Measurements from ENCODE around the gene SLC25A45. TPM values are rescaled to one million over a fixed set of nuclear protein-coding genes. Genes with fewer than 3 reads are reported as not detected.
A peak's percentile ranks its signal among the peaks of the same experiment; 100 is the strongest.
"Not testable (repeated sequence)": the region's sequence is repeated elsewhere in the genome, so short reads cannot be mapped to it uniquely, and the experiment has no call there.

SLC25A45 gene
- total RNA-seq, 2 experiments from 2014 or later: 24.5 to 28.2 TPM

- Mint-ChIP-seq H3K4me3 (no peak overlapping the region), H3K9me3 (ENCODE audit: insufficient read depth) (no peaks in the 10 kb centered on the region), H3K27ac (no peak overlapping the region), H3K4me1 (ENCODE audit: low read depth) (peaks cover 43% of the 10 kb centered on the region), H3K27me3 (ENCODE audit: low read depth) (no peaks in the 10 kb centered on the region), H3K36me3 (ENCODE audit: low read depth) (peaks cover 11% of the 10 kb centered on the region)
- ChIA-PET CTCF (interaction anchor here (0.7 to 14.1 kb wide), 16 partner anchors 10 to 173 kb away, joined by 3 to 538 read pairs (median 16); partner anchors contain the start of genes FAM89B, FRMD8 and MALAT1), POLR2A (interaction anchor here (0.8 to 19.6 kb wide), 7 partner anchors 10 to 87 kb away, joined by 3 to 4167 read pairs (median 64); partner anchors contain the start of genes FRMD8, MALAT1 and SLC25A45)
- ATAC-seq: no peak
- DNase-seq: no peak
Observed at GRCh38 chr11:65414776-65415498, 32.5 kb upstream of the SLC25A45 start.

GRCh38 chr11:65413077-65413664 lies 30.7 kb upstream of the SLC25A45 start:
- Mint-ChIP-seq H3K4me1 (ENCODE audit: low read depth) (peaks cover 28% of the 10 kb centered on the region), H3K36me3 (ENCODE audit: low read depth) (peaks cover 26% of the 10 kb centered on the region)
- POLR2A ChIA-PET: interaction anchor here (6.1 to 19.6 kb wide), 2 partner anchors 12 to 89 kb away, joined by 64 to 4167 read pairs; partner anchors contain the start of gene MALAT1
- CTCF ChIA-PET: interaction anchor here (1.8 kb wide), 1 partner anchor 97 kb away, joined by 7 read pairs; no protein-coding TSS in a partner anchor
- H3K9me3 Mint-ChIP-seq (ENCODE audit: insufficient read depth); ATAC-seq; H3K4me3 Mint-ChIP-seq; H3K27me3 Mint-ChIP-seq (ENCODE audit: low read depth); H3K27ac Mint-ChIP-seq; DNase-seq: not testable (repeated sequence)

GRCh38 chr11:65412271-65413076 lies 30.0 kb upstream of the SLC25A45 start:
- Mint-ChIP-seq H3K4me1 (ENCODE audit: low read depth) (peaks cover 21% of the 10 kb centered on the region), H3K9me3 (ENCODE audit: insufficient read depth) (no peaks in the 10 kb centered on the region), H3K27ac (no peak overlapping the region), H3K36me3 (ENCODE audit: low read depth) (peaks cover 26% of the 10 kb centered on the region), H3K27me3 (ENCODE audit: low read depth) (no peaks in the 10 kb centered on the region), H3K4me3 (no peak overlapping the region)
- no peak for ATAC-seq
- CTCF ChIA-PET: interaction anchor here (1.8 kb wide), 1 partner anchor 98 kb away, joined by 7 read pairs; no protein-coding TSS in a partner anchor
- POLR2A ChIA-PET: interaction anchor here (6.1 to 19.6 kb wide), 2 partner anchors 12 to 90 kb away, joined by 64 to 4167 read pairs; partner anchors contain the start of gene MALAT1
- no peak for DNase-seq

- H3K4me3 Mint-ChIP-seq: no peak overlapping the region
- POLR2A ChIA-PET: interaction anchor here (19.6 kb wide), 1 partner anchor 90 kb away, joined by 4167 read pairs; the partner anchor contains the start of gene MALAT1
- peaks cover 13% of the 10 kb centered on the region for H3K4me1 Mint-ChIP-seq (ENCODE audit: low read depth)
- no peak for ATAC-seq
- H3K9me3 Mint-ChIP-seq (ENCODE audit: insufficient read depth): no peaks in the 10 kb centered on the region
- H3K27ac Mint-ChIP-seq: no peak overlapping the region
- CTCF ChIA-PET: no interaction called here
- peaks cover 28% of the 10 kb centered on the region for H3K36me3 Mint-ChIP-seq (ENCODE audit: low read depth)
- H3K27me3 Mint-ChIP-seq (ENCODE audit: low read depth): no peaks in the 10 kb centered on the region
- no peak for DNase-seq
Observed at GRCh38 chr11:65411681-65412070, 29.2 kb upstream of the SLC25A45 start.

- H3K36me3 Mint-ChIP-seq (ENCODE audit: low read depth): peaks cover 28% of the 10 kb centered on the region
- ChIA-PET POLR2A (interaction anchor here (19.6 kb wide), 1 partner anchor 91 kb away, joined by 4167 read pairs; the partner anchor contains the start of gene MALAT1), CTCF (no interaction called here)
- H3K9me3 Mint-ChIP-seq (ENCODE audit: insufficient read depth): no peaks in the 10 kb centered on the region
- H3K27me3 Mint-ChIP-seq (ENCODE audit: low read depth): no peaks in the 10 kb centered on the region
- H3K4me1 Mint-ChIP-seq (ENCODE audit: low read depth): peaks cover 7% of the 10 kb centered on the region
- no peak overlapping the region for H3K4me3 Mint-ChIP-seq
- ATAC-seq: no peak
- DNase-seq: no peak
- no peak overlapping the region for H3K27ac Mint-ChIP-seq
Observed at GRCh38 chr11:65410936-65411680, 28.7 kb upstream of the SLC25A45 start.

GRCh38 chr11:65404638-65405339 lies 22.3 kb upstream of the SLC25A45 start:
- H3K27me3 Mint-ChIP-seq (ENCODE audit: low read depth): no peaks in the 10 kb centered on the region
- H3K36me3 Mint-ChIP-seq (ENCODE audit: low read depth): peaks cover 35% of the 10 kb centered on the region
- ATAC-seq (no peak), DNase-seq (no peak)
- H3K27ac Mint-ChIP-seq: no peak overlapping the region
- ChIA-PET POLR2A (interaction anchor here (0.6 kb wide), 2 partner anchors 43 to 176 kb away, joined by 3 read pairs; no protein-coding TSS in a partner anchor), CTCF (interaction anchor here (1.0 to 6.9 kb wide), 2 partner anchors 11 to 106 kb away, joined by 3 to 35 read pairs; no protein-coding TSS in a partner anchor)
- no peak overlapping the region for H3K4me3 Mint-ChIP-seq
- H3K9me3 Mint-ChIP-seq (ENCODE audit: insufficient read depth): no peaks in the 10 kb centered on the region
- peaks cover 4% of the 10 kb centered on the region for H3K4me1 Mint-ChIP-seq (ENCODE audit: low read depth)

- Mint-ChIP-seq H3K27me3 (ENCODE audit: low read depth) (no peaks in the 10 kb centered on the region), H3K27ac (no peak overlapping the region), H3K4me3 (no peak overlapping the region), H3K9me3 (ENCODE audit: insufficient read depth) (no peaks in the 10 kb centered on the region), H3K36me3 (ENCODE audit: low read depth) (peaks cover 33% of the 10 kb centered on the region), H3K4me1 (ENCODE audit: low read depth) (peaks cover 4% of the 10 kb centered on the region)
- CTCF ChIA-PET: interaction anchor here (6.9 kb wide), 1 partner anchor 12 kb away, joined by 35 read pairs; no protein-coding TSS in a partner anchor
- POLR2A ChIA-PET: interaction anchor here (0.5 to 1.2 kb wide), 5 partner anchors 10 to 96 kb away, joined by 3 to 6 read pairs (median 3); no protein-coding TSS in a partner anchor
- DNase-seq (no peak), ATAC-seq (no peak)
Observed at GRCh38 chr11:65404210-65404609, 21.8 kb upstream of the SLC25A45 start.

GRCh38 chr11:65403607-65404121 lies 21.2 kb upstream of the SLC25A45 start:
- POLR2A ChIA-PET: interaction anchor here (0.5 to 1.2 kb wide), 4 partner anchors 9 to 96 kb away, joined by 3 to 6 read pairs (median 4); no protein-coding TSS in a partner anchor
- CTCF ChIA-PET: interaction anchor here (6.9 kb wide), 1 partner anchor 12 kb away, joined by 35 read pairs; no protein-coding TSS in a partner anchor
- ATAC-seq: no peak

GRCh38 chr11:65402790-65403189 lies 20.3 kb upstream of the SLC25A45 start:
- POLR2A ChIA-PET: interaction anchor here (1.2 kb wide), 1 partner anchor 13 kb away, joined by 6 read pairs; no protein-coding TSS in a partner anchor
- ATAC-seq (no peak), DNase-seq (no peak)
- H3K36me3 Mint-ChIP-seq (ENCODE audit: low read depth): peaks cover 34% of the 10 kb centered on the region
- H3K9me3 Mint-ChIP-seq (ENCODE audit: insufficient read depth): no peaks in the 10 kb centered on the region
- H3K27ac Mint-ChIP-seq: no peak overlapping the region
- H3K27me3 Mint-ChIP-seq (ENCODE audit: low read depth): no peaks in the 10 kb centered on the region
- CTCF ChIA-PET: interaction anchor here (6.9 kb wide), 1 partner anchor 13 kb away, joined by 35 read pairs; no protein-coding TSS in a partner anchor
- H3K4me3 Mint-ChIP-seq: no peak overlapping the region
- H3K4me1 Mint-ChIP-seq (ENCODE audit: low read depth): peaks cover 4% of the 10 kb centered on the region

More at GRCh38 chr11:65403607-65404121, 21.2 kb upstream of the SLC25A45 start:
- Mint-ChIP-seq H3K9me3 (ENCODE audit: insufficient read depth) (no peaks in the 10 kb centered on the region), H3K27ac (peak overlapping the region; percentile 42), H3K36me3 (ENCODE audit: low read depth) (peaks cover 32% of the 10 kb centered on the region), H3K4me1 (ENCODE audit: low read depth) (peaks cover 4% of the 10 kb centered on the region), H3K27me3 (ENCODE audit: low read depth) (no peaks in the 10 kb centered on the region), H3K4me3 (no peak overlapping the region)
- no peak for DNase-seq

GRCh38 chr11:65401803-65402248 lies 19.4 kb upstream of the SLC25A45 start:
- ChIA-PET CTCF (interaction anchor here (6.9 kb wide), 1 partner anchor 14 kb away, joined by 35 read pairs; no protein-coding TSS in a partner anchor), POLR2A (interaction anchor here (0.6 to 0.7 kb wide), 2 partner anchors 12 to 204 kb away, joined by 3 read pairs; no protein-coding TSS in a partner anchor)
- H3K9me3 Mint-ChIP-seq (ENCODE audit: insufficient read depth): no peaks in the 10 kb centered on the region
- H3K36me3 Mint-ChIP-seq (ENCODE audit: low read depth): peaks cover 39% of the 10 kb centered on the region
- no peak overlapping the region for H3K4me3 Mint-ChIP-seq
- peaks cover 4% of the 10 kb centered on the region for H3K4me1 Mint-ChIP-seq (ENCODE audit: low read depth)
- ATAC-seq: no peak
- no peak overlapping the region for H3K27ac Mint-ChIP-seq
- H3K27me3 Mint-ChIP-seq (ENCODE audit: low read depth): no peaks in the 10 kb centered on the region
- DNase-seq: no peak
